K562 (cell line): ENCODE measurements around the gene PLA2G4D.

ENCODE experiments used
- CTCF ChIP-seq, 3 experiments: IDR thresholded peaks in 2 of 3; conservative IDR thresholded peaks in 1 of 3; 2 replicates each; pipeline ENCODE4 v1.5.1; 2011 to 2012; ENCODE audit warnings: low read length in 3 of 3, mild to moderate bottlenecking in 3 of 3, control low read depth in 2 of 3, improper control_type of control experiment in 1 of 3, inconsistent platforms in 1 of 3, low read depth in 1 of 3, mixed read lengths in 1 of 3, moderate library complexity in 1 of 3; ENCODE audit not compliant: insufficient read depth in 2 of 3
- EP300 ChIP-seq: IDR thresholded peaks from 2 replicates; pipeline ENCODE4 v1.6.1; 2012; ENCODE audit warnings: low read length, improper control_type of control experiment
- HNRNPL ChIP-seq: fragments of 200-400 bp; formaldehyde crosslinking; IDR thresholded peaks from 2 replicates; pipeline ENCODE4 v1.6.1; 2017; ENCODE audit warnings: low read depth, mild to moderate bottlenecking, low read length
- IRF9 ChIP-seq: fragments of 450-650 bp; IDR thresholded peaks from 2 replicates; pipeline ENCODE4 v1.6.1; 2016; ENCODE audit warnings: missing biosample characterization, missing genetic modification characterization
- POLR2A ChIP-seq: fragments of 450-650 bp; conservative IDR thresholded peaks from 2 replicates; pipeline ENCODE4 v1.6.1; 2016
- SMC3 ChIP-seq: conservative IDR thresholded peaks from 2 replicates; pipeline ENCODE4 v1.6.1; 2011; ENCODE audit warnings: low read depth, low read length, improper control_type of control experiment; ENCODE audit not compliant: insufficient read depth
- SP2 ChIP-seq: IDR thresholded peaks from 2 replicates; pipeline ENCODE4 v1.6.1; 2011; ENCODE audit warnings: mild to moderate bottlenecking, low read depth, low read length, moderate library complexity; ENCODE audit not compliant: poor library complexity, severe bottlenecking; ENCODE audit errors: extremely low read depth
- TCF7L2 ChIP-seq: fragments of 150-350 bp; IDR thresholded peaks from 2 replicates; pipeline ENCODE4 v1.6.1; 2016; ENCODE audit warnings: low read depth, mild to moderate bottlenecking, low read length, moderate library complexity
- ZFX ChIP-seq: sonication (generic); formaldehyde crosslinking; IDR thresholded peaks from 2 replicates; pipeline ENCODE4 v1.8.0; 2022; ENCODE audit warnings: mild to moderate bottlenecking, missing genetic modification reagents, moderate library complexity
- ZNF280B ChIP-seq: fragments of 250-450 bp; sonication (Bioruptor Pico); IDR thresholded peaks from 2 replicates; pipeline ENCODE4 v1.5.1; 2021; ENCODE audit warnings: mild to moderate bottlenecking
- TF ChIP-seq, protein P1 (sequence below): sonication (generic); formaldehyde crosslinking; IDR thresholded peaks from 2 replicates; pipeline ENCODE4 v1.8.1; 2023; ENCODE audit warnings: mild to moderate bottlenecking, missing genetic modification reagents, moderate library complexity

DNA sequence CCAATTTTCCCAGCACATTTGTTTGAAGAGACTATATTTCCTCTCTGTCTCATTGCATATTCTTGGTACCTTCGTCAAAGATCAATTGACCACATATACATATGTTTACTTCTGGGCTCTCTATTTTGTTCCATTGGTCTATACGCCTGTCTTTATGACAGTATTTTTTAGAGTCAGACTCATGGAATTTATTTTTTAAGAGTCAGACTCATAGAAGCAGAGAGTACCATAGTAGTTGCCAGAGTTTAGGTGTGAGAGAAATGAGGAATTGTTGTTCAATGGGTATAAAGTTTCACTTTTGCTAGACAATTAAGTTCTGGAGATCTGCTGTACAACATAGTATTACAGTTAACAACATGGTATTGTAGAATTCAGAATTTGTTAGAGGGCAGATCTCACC, 35.0 kb upstream of the PLA2G4D start:
- no peak for TF ChIP-seq SP2
- no peak for TF ChIP-seq SMC3
- no peak for TF ChIP-seq ZNF280B
- no peak for TF ChIP-seq IRF9
- TF ChIP-seq POLR2A, result no peak
- no peak for TF ChIP-seq CTCF (IDR thresholded peaks at IDR 0.05 in 2 of 3, conservative IDR thresholded peaks at IDR 0.05 in 1 of 3; ENCODE audit: insufficient read depth in 2 of 3, low read depth in 1 of 3, low read length in 3 of 3)
- TF ChIP-seq TCF7L2, result no peak
- TF ChIP-seq HNRNPL, result no peak
- TF ChIP-seq, protein P1, sequence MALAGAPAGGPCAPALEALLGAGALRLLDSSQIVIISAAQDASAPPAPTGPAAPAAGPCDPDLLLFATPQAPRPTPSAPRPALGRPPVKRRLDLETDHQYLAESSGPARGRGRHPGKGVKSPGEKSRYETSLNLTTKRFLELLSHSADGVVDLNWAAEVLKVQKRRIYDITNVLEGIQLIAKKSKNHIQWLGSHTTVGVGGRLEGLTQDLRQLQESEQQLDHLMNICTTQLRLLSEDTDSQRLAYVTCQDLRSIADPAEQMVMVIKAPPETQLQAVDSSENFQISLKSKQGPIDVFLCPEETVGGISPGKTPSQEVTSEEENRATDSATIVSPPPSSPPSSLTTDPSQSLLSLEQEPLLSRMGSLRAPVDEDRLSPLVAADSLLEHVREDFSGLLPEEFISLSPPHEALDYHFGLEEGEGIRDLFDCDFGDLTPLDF (CRISPR knock-in tag), result no peak
- no peak for TF ChIP-seq EP300
- no peak for TF ChIP-seq ZFX (CRISPR knock-in tag)
